ENCODE measurements around the gene BCL2L15.

The BCL2L15 gene

GRCh38 chr1:113887402-113888175 lies at the start of gene BCL2L15:
TSS of gene BCL2L15 (minus strand) at chr1:113887581. CDS start at chr1:113887375, 206 bp downstream.
- DNase-seq, result no peak

- DNase-seq, result no peak
Observed at GRCh38 chr1:113937146-113937545, 49.8 kb upstream of the BCL2L15 start.

DNA sequence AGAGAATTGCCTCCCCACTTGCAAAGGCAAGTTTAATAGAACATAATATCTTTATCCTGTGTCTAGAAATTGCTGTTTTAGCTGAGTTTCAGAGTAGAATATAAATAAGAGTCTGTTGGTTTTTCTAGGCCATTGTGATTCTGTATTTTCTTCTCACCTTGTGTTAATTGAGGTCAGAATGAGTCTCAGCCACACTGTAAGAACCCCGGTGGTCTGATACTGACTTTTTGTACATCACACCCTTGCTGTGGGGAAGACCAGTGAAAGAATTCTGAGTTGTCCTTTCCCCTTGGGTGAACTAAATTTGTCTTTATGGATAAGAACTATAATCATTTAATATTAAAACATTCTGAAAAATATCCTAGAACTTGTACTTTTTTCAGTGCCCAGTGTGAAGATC lies 48.6 kb upstream of the BCL2L15 start:
- DNase-seq, result no peak

- DNase-seq, result no peak
Observed at GRCh38 chr1:113935176-113935575, 47.8 kb upstream of the BCL2L15 start.

DNA sequence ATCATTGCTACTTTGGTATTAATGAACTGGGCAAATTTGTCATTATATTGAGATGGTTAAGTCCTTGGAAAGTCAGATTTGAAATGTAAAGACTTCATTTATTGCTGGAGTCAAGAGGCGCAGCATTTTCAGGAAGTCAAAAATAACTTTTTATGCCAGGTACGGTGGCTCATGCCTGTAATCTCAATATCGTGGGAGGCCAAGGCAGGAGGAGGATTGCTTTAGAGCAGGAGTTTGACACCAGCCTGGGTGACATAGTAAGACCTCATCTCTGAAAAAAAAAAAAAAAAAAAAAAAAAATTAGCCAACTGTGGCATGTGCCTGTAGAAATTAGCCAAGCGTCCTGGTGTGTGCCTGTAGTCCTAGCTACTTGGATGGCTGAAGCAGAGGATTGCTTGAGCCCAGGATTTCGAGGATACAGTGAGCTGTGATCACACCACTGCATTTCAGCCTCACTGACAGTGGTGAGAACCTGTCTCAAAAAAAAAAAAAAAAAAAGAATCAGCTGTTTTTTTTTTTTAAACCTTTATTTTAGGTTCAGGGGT lies 47.2 kb upstream of the BCL2L15 start:
- no peak for DNase-seq

GRCh38 chr1:113934006-113934405 lies 46.6 kb upstream of the BCL2L15 start:
- DNase-seq, result no peak

GRCh38 chr1:113931451-113931851 lies 44.1 kb upstream of the BCL2L15 start:
- no peak for DNase-seq

DNA sequence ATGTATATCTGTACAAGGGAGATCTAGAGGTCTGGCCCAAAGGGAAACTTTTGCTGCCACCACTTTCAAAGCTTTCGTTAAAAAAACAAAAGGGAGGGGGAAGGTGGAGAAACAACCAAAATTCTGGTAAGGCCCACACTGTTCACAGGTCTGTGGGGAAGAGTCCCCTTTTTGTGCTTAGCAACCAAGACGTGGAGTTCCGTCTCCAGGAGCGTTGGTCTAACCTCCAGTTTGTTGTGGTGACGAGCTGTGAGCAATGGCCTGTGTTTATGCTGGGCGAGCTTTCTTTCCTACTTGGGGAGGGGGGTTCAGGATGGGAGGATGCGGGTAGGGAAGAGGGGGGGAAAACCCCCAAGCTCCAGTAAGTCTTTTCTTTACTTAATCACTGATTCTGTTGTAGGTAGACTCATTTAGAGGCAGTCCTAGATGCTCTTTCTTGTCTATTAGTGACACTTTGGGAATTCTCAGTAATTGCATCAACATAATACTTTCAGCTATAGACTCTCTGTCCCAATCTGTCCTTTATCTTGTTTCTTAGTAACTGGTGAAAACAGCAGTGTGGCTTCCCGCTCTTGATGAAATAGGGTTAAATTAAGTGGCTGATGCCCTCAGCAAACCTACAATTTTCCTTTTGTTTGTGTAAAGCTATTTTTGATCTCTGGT lies 43.2 kb upstream of the BCL2L15 start:
- DNase-seq, result no peak

DNA sequence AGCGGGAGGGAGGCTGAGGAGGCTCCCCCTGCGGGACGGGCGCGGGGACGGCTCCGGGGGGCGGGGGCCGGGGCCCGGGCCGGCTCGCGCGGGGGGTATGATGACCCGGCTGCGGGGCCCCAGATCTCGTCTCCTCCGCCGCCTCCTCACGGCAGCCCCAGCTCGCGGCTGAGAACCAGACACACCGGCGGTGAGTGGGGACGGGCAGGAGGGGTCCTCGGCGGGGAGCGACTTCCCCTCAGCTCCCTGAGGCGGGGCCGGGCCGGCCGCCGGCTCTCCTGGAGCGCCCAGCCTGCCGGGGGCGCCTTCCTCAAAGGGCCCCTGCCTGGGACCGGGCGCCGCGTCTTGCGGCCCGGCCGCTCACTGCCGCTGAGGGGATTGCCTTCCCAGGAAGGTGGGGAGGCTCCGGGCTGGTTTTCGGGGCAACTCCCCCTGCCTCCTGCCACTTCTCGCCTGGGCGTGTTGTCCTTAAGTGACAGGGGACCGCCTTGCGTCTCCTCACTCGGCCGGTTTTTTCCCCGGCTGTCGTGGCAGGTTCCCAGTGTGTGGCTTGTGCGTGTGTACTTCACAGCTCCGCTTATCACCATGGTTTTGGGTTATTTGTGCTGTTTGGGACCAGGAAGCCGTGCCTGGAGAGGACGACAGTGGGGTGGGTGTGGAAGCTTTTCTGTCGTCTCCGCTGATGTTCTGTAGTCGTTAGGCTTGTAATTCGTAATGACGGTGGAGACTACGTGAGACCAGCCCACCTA lies 42.5 kb upstream of the BCL2L15 start:
- DNase-seq, result no peak

DNA sequence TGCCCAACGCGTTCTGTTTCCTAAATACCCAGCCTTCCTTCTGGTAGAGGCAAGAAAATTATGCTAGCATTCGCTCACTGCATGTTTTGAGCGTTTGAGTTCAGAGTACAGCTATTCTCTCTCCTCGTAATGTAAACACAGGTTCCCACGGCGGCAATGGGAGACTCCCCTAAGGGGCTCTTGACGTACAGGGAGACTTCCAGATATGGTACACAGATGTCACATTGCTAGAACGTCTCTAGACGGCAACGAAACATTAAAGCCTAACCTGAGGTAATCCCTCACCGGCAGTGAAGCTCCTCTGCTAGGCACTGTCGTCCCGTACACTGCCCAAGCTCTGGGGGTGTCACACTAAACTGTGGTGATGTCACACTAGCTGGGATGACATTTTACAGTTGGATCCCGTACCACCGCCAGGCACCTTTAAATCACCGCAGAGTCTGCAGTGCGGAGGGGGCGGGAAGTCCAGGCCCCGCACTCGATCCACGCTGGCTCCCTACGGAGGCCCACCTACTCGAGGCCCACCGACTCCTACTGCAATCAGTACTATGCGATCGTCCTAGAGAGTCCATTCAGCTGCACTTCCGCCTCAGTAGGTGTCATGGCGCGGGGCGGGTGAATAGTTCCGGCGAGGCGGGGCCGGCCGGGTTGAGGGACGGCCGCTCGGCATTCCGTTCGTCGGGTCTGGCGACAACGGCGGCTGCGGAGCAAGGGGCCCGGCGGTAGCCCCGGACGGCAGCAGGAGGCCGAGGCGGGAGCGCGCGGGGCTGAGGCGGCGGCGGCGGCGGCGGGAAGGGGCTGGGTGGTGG lies 41.8 kb upstream of the BCL2L15 start, which contains the start of gene HIPK1:
Gene HIPK1, plus strand, starts transcription at position 384 of the 809 bp plus-strand sequence.
- DNase-seq, result peak; percentile 87

DNA sequence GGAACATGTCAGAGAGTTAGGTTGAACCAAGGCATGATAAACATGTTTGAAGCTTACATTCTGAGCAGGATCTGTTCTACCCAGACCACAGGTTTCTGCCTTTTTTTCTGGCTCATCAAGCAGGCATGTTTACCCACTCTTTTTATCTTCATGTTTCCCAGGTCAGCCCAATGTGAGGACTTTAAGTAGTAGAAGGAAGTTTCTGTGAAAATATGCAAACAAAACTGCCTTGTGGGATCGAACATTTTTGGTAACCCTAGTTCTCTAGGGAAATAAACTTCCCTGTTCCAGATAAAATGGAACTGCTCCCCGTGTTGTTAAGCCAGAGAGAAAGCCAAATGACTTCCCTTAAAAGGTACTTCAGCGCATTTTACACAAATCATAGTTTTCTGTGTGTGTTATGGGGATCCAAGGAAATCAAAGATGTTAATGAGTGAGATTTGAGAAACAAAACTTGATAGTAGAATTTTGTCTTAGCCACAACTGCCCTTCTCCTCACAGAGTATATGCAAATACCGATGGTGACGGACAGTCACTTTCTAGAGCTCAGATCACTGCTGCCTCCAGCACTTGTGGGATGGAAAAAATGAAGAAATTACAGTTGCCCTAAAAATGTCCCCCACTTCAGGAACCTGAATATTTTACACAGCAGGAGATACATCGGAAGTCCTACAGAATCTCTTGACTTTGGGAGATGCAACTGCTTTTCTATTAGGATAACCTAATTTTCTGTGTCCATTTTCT lies 41.0 kb upstream of the BCL2L15 start:
- no peak for DNase-seq

DNA sequence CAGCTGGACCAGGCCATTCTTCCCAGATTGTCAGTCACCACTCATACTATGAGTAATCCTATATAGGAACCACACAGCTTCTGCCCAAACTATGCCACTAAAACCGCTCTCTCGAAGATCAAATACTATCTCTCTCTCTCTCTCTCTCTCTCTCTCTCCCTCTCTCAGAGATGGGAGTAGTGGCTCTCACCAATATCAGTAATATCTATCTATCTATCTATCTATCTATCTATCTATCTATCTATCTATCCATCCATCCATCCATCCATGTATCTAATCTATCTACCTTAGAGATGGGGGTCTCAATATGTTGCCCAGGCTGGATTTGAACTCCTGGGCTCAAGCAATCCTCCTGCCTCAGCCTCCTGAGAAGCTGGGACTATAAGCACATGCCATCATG lies 37.1 kb upstream of the BCL2L15 start:
- no peak for DNase-seq

DNA sequence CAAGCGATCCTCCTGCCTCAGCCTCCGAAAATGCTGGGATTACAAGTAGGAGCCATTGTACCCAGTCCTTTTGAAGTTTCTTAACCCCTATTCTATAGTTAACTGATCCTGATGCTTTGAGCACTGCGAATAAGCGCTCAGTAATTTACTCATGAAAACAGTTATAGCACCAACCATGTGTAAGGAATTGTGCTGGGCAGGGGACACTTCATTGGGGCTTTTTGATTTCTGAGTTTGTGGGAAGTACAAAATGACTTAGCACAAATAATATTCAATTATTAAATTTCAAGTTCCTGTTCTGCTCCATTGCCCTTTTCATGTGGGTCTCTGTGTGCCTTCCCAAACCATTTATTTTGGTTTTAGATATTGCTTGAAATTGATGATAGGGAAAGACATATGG lies 35.6 kb upstream of the BCL2L15 start:
- DNase-seq, result no peak

DNA sequence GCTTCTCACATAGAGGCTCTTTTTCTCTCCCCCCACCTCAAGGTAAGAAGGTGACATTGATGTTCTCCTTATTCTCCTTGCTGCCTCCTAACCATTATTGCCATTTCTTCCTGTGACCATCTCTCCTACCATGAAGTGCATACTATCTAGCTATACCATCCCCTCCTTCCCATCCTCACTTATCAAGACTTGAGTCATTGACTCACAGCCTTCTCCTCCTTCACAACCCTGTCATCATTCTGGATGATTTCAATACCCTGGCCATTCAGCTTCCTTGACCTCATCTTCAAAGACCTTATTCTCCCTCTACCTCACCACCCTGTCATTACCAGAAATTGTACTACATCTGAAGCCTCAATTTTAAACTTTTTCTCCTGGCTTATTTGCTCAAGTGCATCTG lies 30.9 kb upstream of the BCL2L15 start:
- DNase-seq, result no peak

DNA sequence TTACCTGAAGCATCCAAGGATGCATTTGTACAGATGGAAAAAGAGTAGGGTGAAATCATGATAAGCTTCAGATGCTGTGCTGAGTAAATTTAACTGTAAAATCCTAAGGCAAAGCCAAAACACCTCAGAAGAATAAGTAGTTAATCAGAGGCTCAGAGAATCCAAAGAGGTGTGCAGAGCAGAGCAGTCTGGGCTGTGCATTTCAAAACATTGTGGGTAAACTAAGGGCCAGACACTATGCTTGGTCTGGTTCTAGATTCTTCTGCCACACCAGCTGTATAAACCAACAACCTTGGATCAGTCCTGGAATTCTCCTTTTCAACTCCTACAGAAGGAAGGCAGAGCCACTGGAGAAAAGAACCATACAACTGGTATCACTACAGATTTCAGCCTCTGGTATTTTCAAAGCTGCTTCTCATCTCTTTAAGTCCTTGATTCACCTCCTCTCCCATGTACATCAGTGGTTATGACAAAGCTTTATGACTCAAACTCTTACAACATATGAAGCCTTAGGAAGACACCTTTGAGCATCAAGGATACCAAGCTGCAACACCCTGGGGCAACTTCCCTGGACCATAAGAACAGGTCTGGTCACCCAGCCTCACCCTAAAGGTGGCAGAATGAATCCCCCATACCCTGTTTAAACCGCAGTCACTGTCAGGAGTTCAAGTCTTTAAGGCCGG lies 30.2 kb upstream of the BCL2L15 start:
- no peak for DNase-seq

GRCh38 chr1:113916974-113917373 lies 29.6 kb upstream of the BCL2L15 start:
- no peak for DNase-seq

GRCh38 chr1:113913887-113914664 lies 26.7 kb upstream of the BCL2L15 start:
- no peak for DNase-seq

DNA sequence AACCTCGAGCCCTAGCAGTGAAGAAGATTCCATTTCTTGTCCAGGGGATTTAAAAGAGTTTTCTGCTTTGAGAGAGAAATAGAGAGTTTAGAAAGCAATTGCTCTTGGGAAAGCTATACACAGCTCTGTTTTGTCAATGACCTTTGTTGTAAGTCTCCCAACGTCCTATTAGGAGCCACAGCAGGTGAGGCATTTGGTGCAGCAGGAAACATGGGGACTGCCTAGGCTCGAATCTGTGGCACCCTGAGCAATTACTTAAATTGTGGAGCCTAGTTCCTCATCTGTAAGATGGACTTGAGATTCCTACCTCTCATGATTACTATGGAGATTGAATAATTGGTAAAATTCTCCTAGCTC lies 25.9 kb upstream of the BCL2L15 start:
- peak; percentile 32 for DNase-seq

DNA sequence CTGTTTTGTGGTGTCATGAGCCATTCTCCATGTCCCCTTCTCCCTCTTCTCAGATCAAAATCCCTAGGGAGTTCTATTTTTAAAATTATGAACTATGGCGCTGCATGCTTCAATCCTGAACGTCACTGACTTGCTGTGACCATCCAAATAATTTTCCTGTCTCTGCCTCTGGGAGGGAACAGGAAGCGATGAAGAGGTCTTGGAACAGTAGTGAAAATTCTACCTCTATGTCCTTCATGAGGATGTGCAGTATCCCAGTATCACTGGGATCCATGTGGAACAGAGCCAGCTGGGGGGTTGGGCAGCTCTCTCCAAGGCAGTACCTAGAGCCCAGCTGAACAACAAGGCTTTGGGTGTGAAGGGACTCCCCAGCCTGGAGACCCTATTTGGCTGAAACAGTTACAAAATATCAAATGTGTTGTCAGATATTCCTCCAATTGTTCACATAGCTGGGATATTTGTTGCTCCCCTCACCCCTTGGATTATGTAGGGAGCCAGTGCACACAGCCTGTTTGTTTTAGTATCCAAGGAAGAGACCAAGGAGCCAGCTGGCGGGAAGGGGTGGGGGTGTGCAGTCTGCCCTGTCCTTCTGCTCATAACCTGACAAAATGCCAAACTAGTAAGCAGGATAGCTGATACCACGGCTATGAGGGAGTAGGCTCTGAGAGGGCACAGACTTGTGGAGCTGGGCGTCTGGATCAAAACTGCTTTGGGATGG lies 25.4 kb upstream of the BCL2L15 start:
- peak; percentile 89 for DNase-seq

DNA sequence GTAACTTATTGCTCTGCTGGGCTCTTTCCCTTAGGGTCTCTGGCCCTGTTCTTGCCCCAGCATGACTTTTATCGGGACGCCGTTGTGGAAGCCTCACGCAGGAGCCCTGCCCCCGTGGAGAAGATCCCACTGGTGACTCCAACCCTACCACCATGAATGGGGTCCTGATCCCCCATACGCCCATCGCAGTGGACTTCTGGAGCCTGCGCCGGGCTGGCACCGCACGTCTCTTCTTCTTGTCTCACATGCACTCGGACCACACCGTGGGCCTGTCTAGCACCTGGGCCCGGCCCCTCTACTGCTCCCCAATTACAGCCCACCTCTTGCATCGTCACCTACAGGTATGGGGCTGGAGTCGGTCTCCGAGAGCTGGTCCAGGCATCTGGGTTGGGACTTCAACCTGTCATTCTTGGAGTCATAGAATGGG lies 18.1 kb upstream of the BCL2L15 start:
- DNase-seq, result peak; percentile 1
